ENCODE data around the gene CDH4.

GRCh38 chr20:61814726-61815125 lies 562.7 kb downstream of the CDH4 start:
- TF ChIP-seq POLR2AphosphoS5 (IDR thresholded peaks at IDR 0.05; ENCODE audit: low read depth, low read length): no peak
- no peak for TF ChIP-seq TAF1 (IDR thresholded peaks at IDR 0.05; ENCODE audit: borderline replicate concordance, insufficient read depth, low read length)
- TF ChIP-seq REST (IDR thresholded peaks at IDR 0.05; ENCODE audit: insufficient read depth in 1 of 2, low read depth in 2 of 2, low read length in 2 of 2): no peak

Data from PFSK-1 (cell line).